Psoas muscle (tissue), 8 donors: ENCODE measurements around the gene MGLL. TPM values are rescaled to one million over a fixed set of nuclear protein-coding genes. Genes with fewer than 3 reads are reported as not detected.

Experiments
- ATAC-seq, 4 donors: fragments of 200-7000 bp; cut with Tn5 transposase; one replicate each; pipeline ENCODE4 v1.9.1; 2020; ENCODE audit warnings: moderate library complexity in 3 of 4, mild to moderate bottlenecking in 2 of 4
- DNase-seq, 2 donors: peaks; one replicate each; pipeline ENCODE4 v3.0.0-alpha.2; 2020
- H3K27ac ChIP-seq: fragments of 200-600 bp; one replicate; pipeline ENCODE4 v1.8.0; 2022
- H3K27me3 ChIP-seq, 3 donors: fragments of 200-600 bp in 1 of 3; one replicate each; pipeline versions ENCODE4 v1.6.1 to v1.8.0; 2013 to 2022; ENCODE audit warnings: low read length in 2 of 3, mild to moderate bottlenecking in 2 of 3, moderate library complexity in 1 of 3; ENCODE audit not compliant: insufficient read depth in 3 of 3
- H3K36me3 ChIP-seq, 2 donors: fragments of 200-600 bp in 1 of 2; one replicate each; pipeline versions ENCODE4 v1.6.1 to v1.8.0; 2013 to 2022; ENCODE audit warnings: low read depth in 1 of 2, mild to moderate bottlenecking in 1 of 2, moderate library complexity in 1 of 2; ENCODE audit not compliant: insufficient read depth in 1 of 2
- H3K4me1 ChIP-seq: fragments of 200-600 bp; one replicate; pipeline ENCODE4 v1.8.0; 2022
- H3K4me3 ChIP-seq: fragments of 200-600 bp; one replicate; pipeline ENCODE4 v1.8.0; 2022; ENCODE audit warnings: mild to moderate bottlenecking
- H3K9me3 ChIP-seq: fragments of 200-600 bp; one replicate; pipeline ENCODE4 v1.8.0; 2022
- WGBS, 3 donors: extraction: QIAGEN DNeasy Blood & Tissue Kit; methylation state at CpG; one replicate each; pipeline versions ENCODE4 v1.1.6 to v1.1.7; 2013; 5-methylcytosine and 5-hydroxymethylcytosine counted together
- intact Hi-C, 2 donors: fragments of 100-400 bp; cut with DNase I; formaldehyde crosslinking; loops; one replicate each; pipeline versions ENCODE4 v1.11.0 to v1.14.2; 2022
- polyA plus RNA-seq, 3 donors: library from polyadenylated mRNA; stranded (reverse); fragments of 200-250 nt; gene quantifications; one replicate each; pipeline ENCODE4 v1.2.3, GENCODE V29; 2013
- total RNA-seq, 4 donors: library from RNA; stranded (reverse); fragmentation: NEBNext Ultra II Directional in 2 of 4; extraction: Animal tissue kit (Norgen Biotek cat#: 25700) in 2 of 4; gene quantifications; one replicate each; pipeline versions ENCODE4 v1.2.1 to v1.2.4, GENCODE V29; 2021 to 2023
- TF ChIP-seq, protein P1 (sequence below): fragments of 200-600 bp; IDR thresholded peaks from one replicate; pipeline ENCODE4 v1.8.0; 2022; ENCODE audit warnings: antibody characterized with exemption
- donor health status: healthy with polysubstance abuse.
- donor health status: DM: no; HTN: no; CAD: no; lungs with moderate emphysema.
- donor health status: Bipolar disorder and iron deficiency.
- donor health status: healthy.
- donor health status: DM: yes; HTN: yes; CAD: no.
- donor health status: DM: no; HTN: no; CAD: no.
- donor health status: DM: no; HTN: no; CAD: no.
- donor health status: DM: yes; HTN: yes; CAD: no.

The MGLL gene
- total and polyA plus RNA-seq, 7 donors = 32.8 to 85.6 (median 63.0) TPM

DNA sequence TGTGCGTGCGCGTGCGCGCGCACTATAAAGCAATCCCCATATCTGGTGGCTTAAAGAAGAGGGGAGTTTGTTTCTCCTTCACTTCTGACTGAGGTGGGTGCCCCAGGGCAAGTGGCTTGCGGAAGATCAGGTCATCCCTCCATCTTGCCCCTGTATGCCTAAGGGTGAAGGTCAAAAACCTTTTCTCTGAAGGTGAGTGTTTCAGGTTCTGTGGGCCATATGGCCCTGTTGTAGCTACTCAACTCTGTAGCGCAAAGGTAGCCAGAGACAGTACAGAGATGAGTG, 144.1 kb downstream of the MGLL start:
- Histone ChIP-seq H3K4me3 (no peak overlapping the region), H3K27me3 (no peaks in the 10 kb centered on the region), H3K36me3 (peaks cover 0 to 51% of the 10 kb centered on the region in 2 donors), H3K9me3 (no peaks in the 10 kb centered on the region), H3K4me1 (peaks cover 19% of the 10 kb centered on the region), H3K27ac (peak overlapping the region; percentile 67)
- WGBS, 3 donors = 94 to 95% (median 94%) methylated on average over 8 of the region's 8 CpGs
- DNase-seq = no peak
- peak in 1 of 4 donors; percentile 2 for ATAC-seq
- TF ChIP-seq, protein P1, sequence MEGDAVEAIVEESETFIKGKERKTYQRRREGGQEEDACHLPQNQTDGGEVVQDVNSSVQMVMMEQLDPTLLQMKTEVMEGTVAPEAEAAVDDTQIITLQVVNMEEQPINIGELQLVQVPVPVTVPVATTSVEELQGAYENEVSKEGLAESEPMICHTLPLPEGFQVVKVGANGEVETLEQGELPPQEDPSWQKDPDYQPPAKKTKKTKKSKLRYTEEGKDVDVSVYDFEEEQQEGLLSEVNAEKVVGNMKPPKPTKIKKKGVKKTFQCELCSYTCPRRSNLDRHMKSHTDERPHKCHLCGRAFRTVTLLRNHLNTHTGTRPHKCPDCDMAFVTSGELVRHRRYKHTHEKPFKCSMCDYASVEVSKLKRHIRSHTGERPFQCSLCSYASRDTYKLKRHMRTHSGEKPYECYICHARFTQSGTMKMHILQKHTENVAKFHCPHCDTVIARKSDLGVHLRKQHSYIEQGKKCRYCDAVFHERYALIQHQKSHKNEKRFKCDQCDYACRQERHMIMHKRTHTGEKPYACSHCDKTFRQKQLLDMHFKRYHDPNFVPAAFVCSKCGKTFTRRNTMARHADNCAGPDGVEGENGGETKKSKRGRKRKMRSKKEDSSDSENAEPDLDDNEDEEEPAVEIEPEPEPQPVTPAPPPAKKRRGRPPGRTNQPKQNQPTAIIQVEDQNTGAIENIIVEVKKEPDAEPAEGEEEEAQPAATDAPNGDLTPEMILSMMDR = no peak
- intact Hi-C loops = no loop called here

DNA sequence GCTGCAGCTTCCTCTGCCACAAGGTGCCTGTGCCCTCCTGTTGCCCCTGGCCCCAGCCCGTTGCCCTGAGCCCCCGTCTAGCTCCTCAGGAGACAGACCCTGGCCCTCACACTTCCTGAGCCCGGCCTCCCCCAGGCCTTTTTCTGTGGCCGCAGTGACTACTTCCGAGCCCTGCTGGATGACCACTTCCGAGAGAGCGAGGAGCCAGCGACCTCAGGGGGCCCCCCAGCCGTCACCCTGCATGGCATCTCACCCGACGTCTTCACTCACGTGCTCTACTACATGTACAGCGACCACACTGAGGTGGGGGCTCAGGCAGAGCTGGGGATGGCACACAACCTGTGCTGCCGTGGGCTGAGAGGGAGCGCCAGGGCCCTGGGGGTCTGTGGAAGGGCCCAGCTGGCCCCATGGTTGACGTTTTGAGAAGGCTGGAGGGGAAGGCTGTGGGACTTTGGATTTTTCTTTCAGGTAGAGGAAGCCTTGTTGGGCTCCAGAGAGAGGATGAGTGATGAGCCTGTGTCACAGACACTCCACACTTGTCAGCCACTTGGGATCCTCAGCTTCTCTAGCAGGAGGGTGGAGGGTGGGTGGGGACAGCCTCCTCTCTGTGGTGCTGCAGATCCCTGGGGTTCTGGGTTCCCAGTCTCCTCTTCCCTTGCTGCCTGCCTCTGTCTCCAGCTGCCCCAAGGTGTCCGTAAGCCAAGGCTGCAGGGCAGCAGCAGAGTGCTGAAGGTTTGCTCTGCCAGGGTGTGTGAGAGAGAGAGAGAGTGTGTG, 144.6 kb downstream of the MGLL start:
- peak in 1 of 2 donors; percentile 45 for DNase-seq
- H3K9me3 ChIP-seq = no peaks in the 10 kb centered on the region
- no peak for ATAC-seq
- H3K4me3 ChIP-seq = no peak overlapping the region
- WGBS, 3 donors = 87 to 91% (median 90%) methylated on average over 17 of the region's 17 CpGs
- H3K4me1 ChIP-seq = peaks cover 19% of the 10 kb centered on the region
- TF ChIP-seq, protein P1 = no peak
- H3K27ac ChIP-seq = peak overlapping the region; percentile 67
- peaks cover 0 to 51% of the 10 kb centered on the region in 2 donors for H3K36me3 ChIP-seq
- no peaks in the 10 kb centered on the region for H3K27me3 ChIP-seq
- intact Hi-C loops = no loop called here

DNA sequence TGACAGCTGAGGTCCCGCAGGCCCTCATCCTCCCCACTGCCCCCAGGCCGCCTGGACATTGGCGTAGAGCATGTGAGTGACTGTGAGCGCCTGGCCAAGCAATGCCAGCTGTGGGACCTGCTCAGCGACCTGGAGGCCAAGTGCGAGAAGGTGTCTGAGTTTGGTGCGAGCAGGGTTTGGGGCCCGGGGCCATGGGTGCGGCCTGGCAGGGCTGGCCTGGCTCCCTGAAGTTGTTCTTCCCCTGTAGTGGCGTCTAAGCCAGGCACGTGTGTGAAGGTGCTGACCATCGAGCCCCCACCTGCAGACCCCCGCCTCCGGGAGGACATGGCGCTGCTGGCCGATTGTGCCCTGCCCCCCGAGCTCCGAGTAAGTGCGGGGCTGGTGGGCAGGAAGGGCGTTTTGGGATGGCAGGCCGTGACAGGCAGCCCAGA, 145.4 kb downstream of the MGLL start:
- peaks cover 21% of the 10 kb centered on the region for H3K4me1 ChIP-seq
- TF ChIP-seq, protein P1 = no peak
- no peaks in the 10 kb centered on the region for H3K9me3 ChIP-seq
- DNase-seq (no peak), ATAC-seq (no peak)
- intact Hi-C loops = no loop called here
- 92 to 96% (median 94%) methylated on average over 21 of the region's 21 CpGs for WGBS, 3 donors
- H3K4me3 ChIP-seq = no peak overlapping the region
- H3K27me3 ChIP-seq = no peaks in the 10 kb centered on the region
- no peak overlapping the region for H3K27ac ChIP-seq
- peaks cover 0 to 51% of the 10 kb centered on the region in 2 donors for H3K36me3 ChIP-seq

DNA sequence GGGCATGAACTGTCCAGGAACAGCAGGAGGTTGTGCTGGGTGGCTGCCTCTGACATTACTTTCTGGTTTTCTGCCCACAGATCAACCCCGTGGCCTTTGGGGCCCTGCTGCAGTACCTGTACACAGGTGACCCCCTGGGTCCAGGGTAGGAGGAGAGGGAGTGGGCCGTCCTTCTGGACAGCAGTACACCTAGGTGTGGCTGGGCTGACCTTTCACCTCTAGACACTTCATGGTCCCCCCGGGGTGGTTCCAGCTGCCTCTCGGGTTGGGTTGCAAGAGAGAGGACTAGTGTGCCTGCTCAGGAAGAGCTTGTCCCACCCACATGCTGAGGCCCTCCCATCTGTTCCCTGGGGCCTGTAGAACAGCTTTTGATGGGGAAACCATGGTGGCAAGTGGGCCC, 145.9 kb downstream of the MGLL start:
- H3K9me3 ChIP-seq = no peaks in the 10 kb centered on the region
- H3K27me3 ChIP-seq = no peaks in the 10 kb centered on the region
- H3K4me1 ChIP-seq = peaks cover 21% of the 10 kb centered on the region
- H3K27ac ChIP-seq = no peak overlapping the region
- H3K4me3 ChIP-seq = no peak overlapping the region
- 69 to 73% (median 70%) methylated on average over 4 of the region's 4 CpGs for WGBS, 3 donors
- H3K36me3 ChIP-seq = peaks cover 0 to 51% of the 10 kb centered on the region in 2 donors
- intact Hi-C loops = no loop called here
- peak in 1 of 2 donors; percentile 45 for DNase-seq
- TF ChIP-seq, protein P1 = no peak
- no peak for ATAC-seq
